Testis (tissue), 2 donors: ENCODE measurements around the gene CDC123.

Experiments used
- POLR2A ChIP-seq: fragments of 450-650 bp; IDR thresholded peaks from one replicate; pipeline ENCODE4 v1.6.1; 2017; ENCODE audit warnings: antibody characterized with exemption, mild to moderate bottlenecking, moderate library complexity
- TF ChIP-seq, protein P1 (sequence below), 3 experiments: fragments of 450-650 bp in 2 of 3; fragments of 200-600 bp in 1 of 3; sonication (generic) in 1 of 3; IDR thresholded peaks; one replicate each; pipeline ENCODE4 v1.5.1; 2016 to 2019; ENCODE audit warnings: antibody characterized with exemption in 3 of 3, mild to moderate bottlenecking in 2 of 3, moderate library complexity in 1 of 3

DNA sequence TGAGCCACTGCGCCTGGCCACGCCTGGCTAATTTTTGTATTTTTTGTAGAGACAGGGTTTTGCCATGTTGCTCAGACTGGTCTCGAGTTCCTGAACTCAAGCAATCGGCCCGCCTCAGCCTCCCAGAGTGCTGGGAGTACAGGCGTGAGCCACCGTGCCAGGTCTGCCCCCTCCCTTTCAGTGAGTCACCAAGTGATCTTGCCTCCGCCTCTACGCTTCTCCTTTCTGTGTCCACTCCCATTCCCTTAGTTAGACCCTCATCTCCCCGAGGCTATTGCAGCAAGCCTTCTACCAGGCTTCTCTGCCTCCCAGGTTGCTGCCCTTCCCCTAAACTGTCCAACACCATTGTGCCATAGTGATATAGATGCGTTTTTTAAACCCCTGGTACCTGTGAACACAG, 32.9 kb downstream of the CDC123 start:
- TF ChIP-seq, protein P1, sequence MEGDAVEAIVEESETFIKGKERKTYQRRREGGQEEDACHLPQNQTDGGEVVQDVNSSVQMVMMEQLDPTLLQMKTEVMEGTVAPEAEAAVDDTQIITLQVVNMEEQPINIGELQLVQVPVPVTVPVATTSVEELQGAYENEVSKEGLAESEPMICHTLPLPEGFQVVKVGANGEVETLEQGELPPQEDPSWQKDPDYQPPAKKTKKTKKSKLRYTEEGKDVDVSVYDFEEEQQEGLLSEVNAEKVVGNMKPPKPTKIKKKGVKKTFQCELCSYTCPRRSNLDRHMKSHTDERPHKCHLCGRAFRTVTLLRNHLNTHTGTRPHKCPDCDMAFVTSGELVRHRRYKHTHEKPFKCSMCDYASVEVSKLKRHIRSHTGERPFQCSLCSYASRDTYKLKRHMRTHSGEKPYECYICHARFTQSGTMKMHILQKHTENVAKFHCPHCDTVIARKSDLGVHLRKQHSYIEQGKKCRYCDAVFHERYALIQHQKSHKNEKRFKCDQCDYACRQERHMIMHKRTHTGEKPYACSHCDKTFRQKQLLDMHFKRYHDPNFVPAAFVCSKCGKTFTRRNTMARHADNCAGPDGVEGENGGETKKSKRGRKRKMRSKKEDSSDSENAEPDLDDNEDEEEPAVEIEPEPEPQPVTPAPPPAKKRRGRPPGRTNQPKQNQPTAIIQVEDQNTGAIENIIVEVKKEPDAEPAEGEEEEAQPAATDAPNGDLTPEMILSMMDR (IDR thresholded peaks at IDR 0.05): no peak
- TF ChIP-seq POLR2A: no peak
